ENCODE data around the gene MICB.

Gene MICB

GRCh38 chr6:31513456-31514165 is 15.7 kb downstream of the MICB start:
- no peak for DNase-seq

GRCh38 chr6:31521835-31522234 is 23.9 kb downstream of the MICB start:
- peak; percentile 24 for DNase-seq

GRCh38 chr6:31525553-31525931 is 27.6 kb downstream of the MICB start:
- peak; percentile 6 for DNase-seq

- no peak for DNase-seq
These were observed 28.1 kb downstream of the MICB start for GRCh38 chr6:31525932-31526591.

- peak; percentile 26 for DNase-seq
These were observed 30.4 kb downstream of the MICB start for GRCh38 chr6:31528307-31528777.

GRCh38 chr6:31528821-31529328 is 30.9 kb downstream of the MICB start, which contains the start of gene MCCD1:
Gene MCCD1 (plus strand): TSS chr6:31528962. CDS start chr6:31529015, 53 bp downstream.
- DNase-seq = no peak

- peak; percentile 20 for DNase-seq
These were observed 31.6 kb downstream of the MICB start for GRCh38 chr6:31529329-31530150.

- DNase-seq = no peak
These were observed 32.7 kb downstream of the MICB start for GRCh38 chr6:31530659-31531058.

- no peak for DNase-seq
These were observed 33.2 kb downstream of the MICB start for GRCh38 chr6:31531162-31531561.

- DNase-seq = no peak
These were observed 34.1 kb downstream of the MICB start for GRCh38 chr6:31531771-31532643.

GRCh38 chr6:31532644-31533454 is 34.9 kb downstream of the MICB start:
- DNase-seq = no peak

GRCh38 chr6:31533455-31533841 is 35.5 kb downstream of the MICB start:
- no peak for DNase-seq

- no peak for DNase-seq
These were observed 36.1 kb downstream of the MICB start for GRCh38 chr6:31534011-31534410.

GRCh38 chr6:31534521-31535040 is 36.6 kb downstream of the MICB start:
- DNase-seq = no peak

GRCh38 chr6:31535538-31536324 is 37.8 kb downstream of the MICB start:
- no peak for DNase-seq

- peak; percentile 78 for DNase-seq
These were observed 41.0 kb downstream of the MICB start for GRCh38 chr6:31538805-31539400.

- no peak for DNase-seq
These were observed 42.7 kb downstream of the MICB start for GRCh38 chr6:31540640-31541039.

GRCh38 chr6:31541059-31541657 is 43.2 kb downstream of the MICB start:
- peak; percentile 86 for DNase-seq
